Thyroid gland (tissue), 4 donors: Measurements from ENCODE around the gene TMEM212. TPM values are rescaled to one million over a fixed set of nuclear protein-coding genes. Genes with fewer than 3 reads are reported as not detected.

Experiments used
- DNase-seq, 2 donors: peaks; one replicate each; pipeline ENCODE4 v3.0.0-alpha.2; 2019
- H3K27ac ChIP-seq, 3 donors: fragments of 200-600 bp; sonication (generic); 1 replicate in 2 of 3; 2 replicates in 1 of 3; pipeline ENCODE4 v1.5.1; 2016 to 2019; ENCODE audit warnings: mild to moderate bottlenecking in 1 of 3, moderate library complexity in 1 of 3
- H3K27me3 ChIP-seq: fragments of 200-600 bp; sonication (generic); one replicate; pipeline ENCODE4 v1.5.1; 2019
- H3K36me3 ChIP-seq, 2 donors: fragments of 200-600 bp; sonication (generic); one replicate each; pipeline ENCODE4 v1.5.1; 2016 to 2019
- H3K4me1 ChIP-seq, 2 donors: fragments of 200-600 bp; sonication (generic); one replicate each; pipeline ENCODE4 v1.5.1; 2017 to 2019
- H3K4me3 ChIP-seq, 3 donors: fragments of 200-600 bp; sonication (generic); replicated peaks in 1 of 3; 1 replicate in 2 of 3; 2 replicates in 1 of 3; pipeline ENCODE4 v1.5.1; 2016; ENCODE audit warnings: mild to moderate bottlenecking in 1 of 3
- H3K9me3 ChIP-seq: fragments of 200-600 bp; sonication (generic); one replicate; pipeline ENCODE4 v1.5.1; 2017
- POLR2A ChIP-seq, 2 donors: fragments of 450-650 bp; IDR thresholded peaks; one replicate each; pipeline ENCODE4 v1.6.1; 2017; ENCODE audit warnings: antibody characterized with exemption in 2 of 2, mild to moderate bottlenecking in 2 of 2, moderate library complexity in 1 of 2
- WGBS, 2 donors: methylation state at CpG; one replicate each; pipeline ENCODE4 v1.1.5; 2017; 5-methylcytosine and 5-hydroxymethylcytosine counted together
- intact Hi-C: fragments of 100-400 bp; cut with DNase I; formaldehyde crosslinking; loops from one replicate; pipeline ENCODE4 v1.15.1; 2023
- total RNA-seq, 4 donors: library from RNA; depleted of rRNA; stranded (reverse); fragments of >200 nt; gene quantifications; one replicate each; pipeline ENCODE4 v1.2.3, GENCODE V29; 2016
- TF ChIP-seq, protein P1 (sequence below), 6 experiments: fragments of 200-600 bp in 3 of 6; fragments of 450-650 bp in 3 of 6; sonication (generic) in 3 of 6; IDR thresholded peaks; one replicate each; pipeline ENCODE4 v1.5.1; 2016 to 2019; ENCODE audit warnings: antibody characterized with exemption in 6 of 6, mild to moderate bottlenecking in 2 of 6, inconsistent platforms in 1 of 6, moderate library complexity in 1 of 6

The TMEM212 gene
- total RNA-seq, 4 donors from 2014 or later = not detected

- H3K27ac ChIP-seq = peak overlapping the region; percentile 23 to 67 (median 26)
- H3K27me3 ChIP-seq = no peaks in the 10 kb centered on the region
- intact Hi-C loops = no loop called here
- TF ChIP-seq, protein P1, sequence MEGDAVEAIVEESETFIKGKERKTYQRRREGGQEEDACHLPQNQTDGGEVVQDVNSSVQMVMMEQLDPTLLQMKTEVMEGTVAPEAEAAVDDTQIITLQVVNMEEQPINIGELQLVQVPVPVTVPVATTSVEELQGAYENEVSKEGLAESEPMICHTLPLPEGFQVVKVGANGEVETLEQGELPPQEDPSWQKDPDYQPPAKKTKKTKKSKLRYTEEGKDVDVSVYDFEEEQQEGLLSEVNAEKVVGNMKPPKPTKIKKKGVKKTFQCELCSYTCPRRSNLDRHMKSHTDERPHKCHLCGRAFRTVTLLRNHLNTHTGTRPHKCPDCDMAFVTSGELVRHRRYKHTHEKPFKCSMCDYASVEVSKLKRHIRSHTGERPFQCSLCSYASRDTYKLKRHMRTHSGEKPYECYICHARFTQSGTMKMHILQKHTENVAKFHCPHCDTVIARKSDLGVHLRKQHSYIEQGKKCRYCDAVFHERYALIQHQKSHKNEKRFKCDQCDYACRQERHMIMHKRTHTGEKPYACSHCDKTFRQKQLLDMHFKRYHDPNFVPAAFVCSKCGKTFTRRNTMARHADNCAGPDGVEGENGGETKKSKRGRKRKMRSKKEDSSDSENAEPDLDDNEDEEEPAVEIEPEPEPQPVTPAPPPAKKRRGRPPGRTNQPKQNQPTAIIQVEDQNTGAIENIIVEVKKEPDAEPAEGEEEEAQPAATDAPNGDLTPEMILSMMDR (IDR thresholded peaks at IDR 0.05) = no peak
- no peak for TF ChIP-seq POLR2A (IDR thresholded peaks at IDR 0.05)
- H3K36me3 ChIP-seq = no peaks in the 10 kb centered on the region
- DNase-seq = no peak
- H3K4me1 ChIP-seq = peaks cover 22 to 52% of the 10 kb centered on the region in 2 donors
- H3K4me3 ChIP-seq = no peak overlapping the region
- H3K9me3 ChIP-seq = no peaks in the 10 kb centered on the region
- 62 to 84% methylated on average over 4 of the region's 4 CpGs for WGBS, 2 donors
These were observed 41.2 kb upstream of the TMEM212 start for GRCh38 chr3:171801738-171802589.

GRCh38 chr3:171802590-171802956, 40.6 kb upstream of the TMEM212 start:
- no peaks in the 10 kb centered on the region for H3K36me3 ChIP-seq
- no peaks in the 10 kb centered on the region for H3K9me3 ChIP-seq
- H3K27ac ChIP-seq = peak overlapping the region in 2 of 3 donors; percentile 23 to 39
- H3K27me3 ChIP-seq = no peaks in the 10 kb centered on the region
- peaks cover 22 to 49% of the 10 kb centered on the region in 2 donors for H3K4me1 ChIP-seq
- TF ChIP-seq, protein P1 (IDR thresholded peaks at IDR 0.05) = no peak
- TF ChIP-seq POLR2A (IDR thresholded peaks at IDR 0.05) = no peak
- WGBS, 2 donors = 80 to 86% methylated on average over 3 of the region's 3 CpGs
- DNase-seq = no peak
- H3K4me3 ChIP-seq = no peak overlapping the region
- intact Hi-C loops = no loop called here

DNA sequence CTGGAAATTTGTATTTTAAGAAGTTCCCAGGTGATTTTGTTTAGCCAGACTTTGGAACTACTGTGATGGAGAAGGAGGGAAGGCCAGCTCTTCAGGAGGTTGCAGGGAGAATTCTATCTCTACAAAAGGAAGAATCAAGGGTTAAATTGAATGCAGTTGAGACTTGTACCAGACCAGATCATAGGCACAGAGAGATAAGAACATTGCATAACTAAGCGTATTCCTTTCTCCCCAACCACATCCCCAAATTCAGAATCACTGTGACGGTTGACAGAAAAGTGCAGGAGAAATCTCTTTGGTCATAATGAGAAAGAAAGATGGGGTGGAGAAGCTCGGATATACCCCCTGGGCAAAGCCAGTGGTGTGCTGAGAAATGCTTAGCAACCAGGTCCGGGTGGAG, 40.1 kb upstream of the TMEM212 start:
- no peaks in the 10 kb centered on the region for H3K36me3 ChIP-seq
- H3K27me3 ChIP-seq = no peaks in the 10 kb centered on the region
- peak overlapping the region in 1 of 3 donors; percentile 39 for H3K27ac ChIP-seq
- H3K4me1 ChIP-seq = peaks cover 22 to 48% of the 10 kb centered on the region in 2 donors
- TF ChIP-seq, protein P1 (IDR thresholded peaks at IDR 0.05) = no peak
- no peak for TF ChIP-seq POLR2A (IDR thresholded peaks at IDR 0.05)
- intact Hi-C loops = no loop called here
- no peak overlapping the region for H3K4me3 ChIP-seq
- WGBS, 2 donors = 88 to 94% methylated on average over 4 of the region's 4 CpGs
- no peaks in the 10 kb centered on the region for H3K9me3 ChIP-seq
- DNase-seq = no peak

DNA sequence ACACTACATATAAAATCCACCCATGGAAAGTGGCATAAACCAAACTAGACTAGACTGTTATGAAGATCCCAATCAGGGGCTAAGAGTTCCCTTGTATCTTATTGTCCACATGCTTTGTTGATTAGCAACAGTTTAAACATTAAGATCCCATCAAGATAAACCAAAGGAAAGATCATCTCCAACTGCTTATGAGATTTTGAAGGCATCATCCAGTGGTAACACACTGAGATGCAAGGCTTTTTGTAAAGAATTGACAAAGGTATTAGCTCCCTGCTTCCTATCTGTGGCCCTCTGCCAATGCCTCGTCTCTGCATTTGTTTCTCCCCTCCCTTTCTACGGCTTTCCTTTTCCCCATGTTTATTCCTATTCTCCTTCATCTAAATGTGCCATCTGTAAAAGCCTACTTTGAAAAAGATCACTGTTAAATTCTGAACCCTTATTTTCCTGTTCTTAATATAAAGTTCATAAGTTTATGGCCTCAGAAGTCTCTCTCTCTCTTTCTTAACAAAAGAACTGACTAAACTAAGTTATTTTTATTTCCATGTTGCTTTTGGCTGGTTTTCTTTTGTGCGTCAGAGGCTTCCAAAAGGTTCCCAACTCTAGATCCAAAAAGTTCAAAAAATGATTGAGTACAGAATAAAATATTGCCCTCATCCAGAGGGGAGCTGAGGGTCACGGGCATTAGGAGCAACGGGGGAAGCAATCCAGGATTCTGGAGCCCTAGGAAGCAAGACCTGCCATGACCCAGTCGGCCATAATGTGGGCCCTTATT, 38.3 kb upstream of the TMEM212 start:
- WGBS, 2 donors = 47 to 51% methylated on average over 6 of the region's 6 CpGs
- intact Hi-C loops = no loop called here
- TF ChIP-seq POLR2A (IDR thresholded peaks at IDR 0.05) = no peak
- TF ChIP-seq, protein P1 (IDR thresholded peaks at IDR 0.05) = no peak

More for the DNA sequence above, 38.3 kb upstream of the TMEM212 start:
- H3K9me3 ChIP-seq = no peaks in the 10 kb centered on the region
- DNase-seq = no peak
- no peaks in the 10 kb centered on the region for H3K27me3 ChIP-seq
- peaks cover 22 to 48% of the 10 kb centered on the region in 2 donors for H3K4me1 ChIP-seq
- H3K36me3 ChIP-seq = no peaks in the 10 kb centered on the region
- no peak overlapping the region for H3K4me3 ChIP-seq
- H3K27ac ChIP-seq = peak overlapping the region; percentile 58 to 72 (median 72)
